Kidney epithelial cell (primary cell): ENCODE data around the gene CPED1. TPM values are rescaled to one million over a fixed set of nuclear protein-coding genes. Genes with fewer than 3 reads are reported as not detected.

ENCODE experiments used
- DNase-seq: peaks from one replicate; pipeline ENCODE4 v3.0.0-alpha.2; 2010; ENCODE audit warnings: low read depth
- H3K27me3 ChIP-seq: 2 replicates; pipeline ENCODE4 v1.6.0; 2011; ENCODE audit warnings: low read length; ENCODE audit not compliant: control insufficient read depth, insufficient read depth
- H3K36me3 ChIP-seq: 2 replicates; pipeline ENCODE4 v1.5.1; 2011; ENCODE audit warnings: low read length; ENCODE audit not compliant: control insufficient read depth, insufficient read depth
- H3K4me3 ChIP-seq: 2 replicates; pipeline ENCODE4 v1.5.1; 2011; ENCODE audit warnings: low read depth, mild to moderate bottlenecking, control low read depth, low read length
- total RNA-seq: library from RNA; depleted of rRNA; stranded (reverse); fragments of >200 nt; gene quantifications from 2 replicates; pipeline ENCODE4 v1.2.3, GENCODE V29; 2015
- TF ChIP-seq, protein P1 (sequence below): IDR thresholded peaks from 2 replicates; pipeline ENCODE4 v1.5.1; 2011; ENCODE audit warnings: mild to moderate bottlenecking, moderate library complexity, low read length, control low read depth, inconsistent platforms; ENCODE audit not compliant: insufficient read depth, poor library complexity, severe bottlenecking

Gene CPED1
- total RNA-seq, 1 donor from 2014 or later, result 3.2 TPM

- no peak for DNase-seq
- Histone ChIP-seq H3K4me3 (no peak overlapping the region), H3K36me3 (no peaks in the 10 kb centered on the region), H3K27me3 (no peaks in the 10 kb centered on the region)
- TF ChIP-seq, protein P1, sequence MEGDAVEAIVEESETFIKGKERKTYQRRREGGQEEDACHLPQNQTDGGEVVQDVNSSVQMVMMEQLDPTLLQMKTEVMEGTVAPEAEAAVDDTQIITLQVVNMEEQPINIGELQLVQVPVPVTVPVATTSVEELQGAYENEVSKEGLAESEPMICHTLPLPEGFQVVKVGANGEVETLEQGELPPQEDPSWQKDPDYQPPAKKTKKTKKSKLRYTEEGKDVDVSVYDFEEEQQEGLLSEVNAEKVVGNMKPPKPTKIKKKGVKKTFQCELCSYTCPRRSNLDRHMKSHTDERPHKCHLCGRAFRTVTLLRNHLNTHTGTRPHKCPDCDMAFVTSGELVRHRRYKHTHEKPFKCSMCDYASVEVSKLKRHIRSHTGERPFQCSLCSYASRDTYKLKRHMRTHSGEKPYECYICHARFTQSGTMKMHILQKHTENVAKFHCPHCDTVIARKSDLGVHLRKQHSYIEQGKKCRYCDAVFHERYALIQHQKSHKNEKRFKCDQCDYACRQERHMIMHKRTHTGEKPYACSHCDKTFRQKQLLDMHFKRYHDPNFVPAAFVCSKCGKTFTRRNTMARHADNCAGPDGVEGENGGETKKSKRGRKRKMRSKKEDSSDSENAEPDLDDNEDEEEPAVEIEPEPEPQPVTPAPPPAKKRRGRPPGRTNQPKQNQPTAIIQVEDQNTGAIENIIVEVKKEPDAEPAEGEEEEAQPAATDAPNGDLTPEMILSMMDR, result no peak
Observed at GRCh38 chr7:121138262-121138933, 149.9 kb downstream of the CPED1 start.

DNA sequence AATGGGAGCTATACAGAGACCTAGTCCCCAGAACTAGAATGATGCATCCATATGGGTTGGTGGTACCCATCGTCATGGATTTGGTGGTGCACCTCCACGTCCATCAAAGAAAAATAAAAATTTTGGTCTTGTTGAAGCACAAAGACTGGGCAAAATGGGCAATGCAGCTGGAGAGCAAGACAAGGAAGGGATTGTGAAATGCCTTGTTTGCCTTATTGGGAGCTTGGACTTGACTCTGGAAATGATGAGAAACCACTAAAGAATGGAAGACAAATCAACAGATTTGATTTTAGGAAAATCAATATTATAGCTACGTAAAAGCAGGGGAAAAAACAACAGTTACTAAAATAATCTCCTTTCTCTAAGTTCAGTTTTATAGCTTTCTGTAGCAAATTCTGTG is 150.9 kb downstream of the CPED1 start:
- Histone ChIP-seq H3K27me3 (no peaks in the 10 kb centered on the region), H3K36me3 (no peaks in the 10 kb centered on the region), H3K4me3 (no peak overlapping the region)
- DNase-seq, result no peak
- TF ChIP-seq, protein P1, result no peak

GRCh38 chr7:121140790-121141189 is 152.3 kb downstream of the CPED1 start:
- H3K4me3 ChIP-seq, result no peak overlapping the region
- no peaks in the 10 kb centered on the region for H3K36me3 ChIP-seq
- no peak for DNase-seq
- H3K27me3 ChIP-seq, result no peaks in the 10 kb centered on the region
- TF ChIP-seq, protein P1, result no peak

GRCh38 chr7:121151774-121152221 is 163.3 kb downstream of the CPED1 start:
- TF ChIP-seq, protein P1, result no peak

DNA sequence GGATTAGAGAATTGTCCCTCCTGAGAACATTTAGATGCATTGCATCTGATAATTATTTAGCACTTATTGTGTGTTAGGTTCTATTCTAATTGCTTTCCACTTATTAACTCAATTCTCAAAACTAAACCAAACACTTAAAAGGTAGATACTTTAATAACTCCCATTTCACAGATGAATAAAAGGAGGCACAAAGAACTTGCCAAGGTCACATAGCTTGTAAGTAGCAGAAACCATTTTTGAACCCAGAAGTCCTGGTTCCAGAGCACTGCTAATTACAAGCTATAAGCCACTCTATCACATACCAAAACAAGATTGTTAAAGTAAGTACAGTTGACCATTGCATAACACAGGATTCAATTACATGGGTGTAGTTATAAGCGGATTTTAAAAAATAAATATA is 164.9 kb downstream of the CPED1 start:
- Histone ChIP-seq H3K36me3 (no peaks in the 10 kb centered on the region), H3K27me3 (no peaks in the 10 kb centered on the region), H3K4me3 (no peak overlapping the region)
- TF ChIP-seq, protein P1, result no peak
- DNase-seq, result no peak

More at GRCh38 chr7:121151774-121152221, 163.3 kb downstream of the CPED1 start:
- no peak for DNase-seq
- H3K27me3 ChIP-seq, result no peaks in the 10 kb centered on the region
- no peaks in the 10 kb centered on the region for H3K36me3 ChIP-seq
- no peak overlapping the region for H3K4me3 ChIP-seq

GRCh38 chr7:121153995-121154394 is 165.5 kb downstream of the CPED1 start:
- TF ChIP-seq, protein P1, result no peak
- DNase-seq, result no peak

More at GRCh38 chr7:121153995-121154394, 165.5 kb downstream of the CPED1 start:
- Histone ChIP-seq H3K4me3 (no peak overlapping the region), H3K27me3 (no peaks in the 10 kb centered on the region), H3K36me3 (no peaks in the 10 kb centered on the region)
